KBM-7 (cell line): ENCODE results near the gene C1QTNF12.

Experiments used
- DNase-seq: peaks from one replicate; pipeline ENCODE4 v3.0.0-alpha.2; 2015
- in situ Hi-C: fragments of 300-500 bp; cut with MboI; formaldehyde crosslinking; loops from 2 replicates; pipeline ENCODE4 v1.14.3; 2020; ENCODE audit warnings: low sequenced_read_pairs, low pct_unique_long_range_greater_than_20kb, mixed read lengths

C1QTNF12 gene

DNA sequence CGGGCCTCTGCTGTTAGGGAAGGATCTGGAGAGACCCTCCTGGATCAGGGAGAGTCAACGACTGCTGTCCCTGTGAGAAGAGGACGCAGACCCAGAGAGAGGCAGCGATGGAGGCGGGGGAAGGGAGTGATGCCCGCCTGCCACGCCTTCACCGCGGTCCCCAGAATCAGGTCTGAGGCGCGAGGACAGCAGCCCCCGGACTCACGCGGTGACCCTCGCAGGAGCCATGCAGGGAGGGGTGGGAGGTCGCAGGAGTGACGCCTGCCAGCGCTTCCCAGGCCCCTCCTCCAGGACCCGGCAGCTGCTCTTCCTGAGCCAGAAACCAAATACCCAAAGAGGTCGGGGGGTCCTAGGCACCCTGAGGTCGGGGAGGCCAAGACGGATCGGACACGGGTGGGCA, 26.3 kb downstream of the C1QTNF12 start:
- in situ Hi-C loops: no loop called here
- DNase-seq: no peak

GRCh38 chr1:1219341-1219740, 27.2 kb downstream of the C1QTNF12 start:
- in situ Hi-C loops: no loop called here
- DNase-seq: no peak

GRCh38 chr1:1218524-1219200, 27.9 kb downstream of the C1QTNF12 start:
- DNase-seq: no peak
- in situ Hi-C loops: no loop called here

DNA sequence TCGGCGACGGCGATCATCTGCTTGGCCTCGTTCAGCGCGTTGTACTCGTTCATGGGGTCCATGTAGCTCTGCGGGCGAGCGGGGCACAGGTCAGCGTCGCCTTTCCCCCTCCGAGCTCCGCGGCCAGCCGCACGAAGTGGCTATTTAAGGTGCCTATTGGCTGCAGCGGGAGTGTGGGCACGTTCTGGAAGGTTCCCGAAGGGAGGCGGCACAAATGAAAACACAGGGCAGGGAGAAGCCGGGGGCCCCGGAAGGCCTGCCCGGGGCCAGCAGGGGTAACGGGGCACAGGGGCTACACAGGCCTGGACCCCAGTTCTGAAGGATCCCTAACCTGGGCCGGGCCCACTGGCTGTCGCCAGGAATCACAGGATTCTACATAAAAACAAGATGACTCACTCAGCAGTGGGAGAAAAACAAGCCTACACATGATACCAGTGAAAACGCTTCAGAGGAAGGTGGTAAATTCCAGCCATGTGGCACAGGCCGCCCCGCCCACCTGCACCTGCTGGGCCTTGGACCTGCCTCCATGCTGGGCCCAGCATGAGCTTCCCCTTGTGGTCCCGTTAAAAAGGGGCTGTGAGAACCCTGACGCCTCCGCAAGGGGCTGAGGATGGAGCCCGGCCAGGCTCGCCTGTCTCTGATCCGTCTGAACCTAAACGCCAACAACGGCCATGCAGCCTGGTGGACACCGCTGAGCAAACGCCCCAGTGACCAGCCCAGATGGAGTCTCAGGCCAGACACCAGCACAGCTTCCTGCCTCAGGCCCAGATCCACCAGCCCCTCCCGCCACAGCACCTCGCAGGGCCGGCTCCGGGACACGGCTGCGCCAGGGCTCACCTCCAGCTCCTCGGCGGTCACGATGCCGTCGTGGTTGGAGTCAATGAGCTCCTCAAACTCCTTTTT, 28.6 kb downstream of the C1QTNF12 start:
- in situ Hi-C loops: no loop called here
- no peak for DNase-seq

DNA sequence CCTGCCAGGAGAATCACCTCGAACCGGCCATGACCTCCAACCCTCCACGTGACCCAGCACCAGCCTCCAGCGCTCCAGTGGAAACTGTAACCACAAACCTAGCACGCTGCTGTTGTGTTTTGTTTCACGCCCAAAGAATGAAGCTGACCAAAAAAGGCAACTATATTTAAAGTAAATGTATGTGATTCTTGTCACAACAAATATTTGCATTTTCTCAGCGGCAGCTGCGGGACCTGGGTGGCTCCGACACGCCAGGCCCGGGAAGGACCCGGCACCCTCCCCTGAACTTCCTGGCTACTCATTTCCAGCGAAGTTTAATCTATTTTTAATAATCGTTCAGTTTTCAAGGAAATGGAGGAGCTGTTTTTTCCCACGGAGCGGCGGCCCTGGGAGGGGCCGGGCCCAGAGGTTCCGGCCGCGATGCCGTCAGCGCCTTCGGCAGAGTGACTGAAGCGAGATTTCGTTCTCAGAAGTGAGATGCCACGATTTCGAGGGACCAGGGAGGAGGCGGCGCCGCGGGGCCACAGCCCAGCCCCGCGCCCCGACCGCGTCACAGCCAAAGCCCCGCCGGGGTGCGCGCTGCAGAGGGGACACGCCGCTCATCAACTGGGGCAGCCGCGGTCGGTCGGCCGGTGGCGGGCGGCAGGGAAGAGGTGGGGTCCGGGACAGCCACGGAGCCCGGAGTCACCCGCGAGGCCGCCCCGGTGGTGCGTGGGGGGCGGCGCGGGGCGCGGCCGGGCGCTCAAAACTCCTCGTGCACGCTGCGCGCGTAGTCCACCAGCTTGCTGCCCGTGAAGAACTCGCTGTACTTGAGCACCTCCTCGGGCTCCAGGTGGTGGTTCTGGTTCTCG, 29.5 kb downstream of the C1QTNF12 start:
- no peak for DNase-seq
- in situ Hi-C loops: no loop called here

DNA sequence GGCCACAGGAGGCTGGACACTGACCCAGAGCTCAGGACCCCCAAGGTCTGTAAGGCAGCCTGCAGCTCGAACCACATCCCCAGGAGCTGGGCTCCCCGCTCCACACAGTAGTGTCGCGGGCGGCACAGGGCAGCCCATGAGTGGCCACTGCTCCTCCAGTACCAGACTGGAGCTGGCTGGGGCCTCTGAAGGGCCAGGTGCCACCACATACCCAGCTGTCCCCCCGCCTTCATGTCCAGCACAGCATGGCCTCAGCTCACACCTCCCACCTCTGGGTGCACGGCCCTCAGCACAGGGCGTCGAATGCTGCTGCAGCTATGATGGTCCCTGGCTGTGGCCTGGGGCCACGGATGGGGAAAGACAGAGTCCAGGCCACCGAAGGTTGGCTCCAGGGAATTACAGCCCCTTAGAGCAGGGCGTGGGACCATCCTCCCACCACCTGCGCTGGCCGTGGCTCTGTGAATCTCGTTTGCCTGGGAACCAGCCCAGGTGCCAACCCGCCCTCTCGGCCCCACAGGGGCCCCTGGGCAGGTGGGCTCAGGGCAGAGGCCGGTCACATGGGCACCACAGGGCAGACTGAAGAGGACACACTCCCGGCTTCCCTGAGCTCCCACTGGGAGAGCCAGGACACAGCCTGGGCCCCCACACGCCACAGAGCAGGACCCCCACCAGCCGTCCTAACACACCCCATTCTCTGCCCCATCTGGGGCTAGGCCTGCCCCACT, 30.5 kb downstream of the C1QTNF12 start:
- DNase-seq: no peak
- in situ Hi-C loops: no loop called here

GRCh38 chr1:1215080-1215676, 31.3 kb downstream of the C1QTNF12 start:
- DNase-seq: no peak
- in situ Hi-C loops: no loop called here

DNA sequence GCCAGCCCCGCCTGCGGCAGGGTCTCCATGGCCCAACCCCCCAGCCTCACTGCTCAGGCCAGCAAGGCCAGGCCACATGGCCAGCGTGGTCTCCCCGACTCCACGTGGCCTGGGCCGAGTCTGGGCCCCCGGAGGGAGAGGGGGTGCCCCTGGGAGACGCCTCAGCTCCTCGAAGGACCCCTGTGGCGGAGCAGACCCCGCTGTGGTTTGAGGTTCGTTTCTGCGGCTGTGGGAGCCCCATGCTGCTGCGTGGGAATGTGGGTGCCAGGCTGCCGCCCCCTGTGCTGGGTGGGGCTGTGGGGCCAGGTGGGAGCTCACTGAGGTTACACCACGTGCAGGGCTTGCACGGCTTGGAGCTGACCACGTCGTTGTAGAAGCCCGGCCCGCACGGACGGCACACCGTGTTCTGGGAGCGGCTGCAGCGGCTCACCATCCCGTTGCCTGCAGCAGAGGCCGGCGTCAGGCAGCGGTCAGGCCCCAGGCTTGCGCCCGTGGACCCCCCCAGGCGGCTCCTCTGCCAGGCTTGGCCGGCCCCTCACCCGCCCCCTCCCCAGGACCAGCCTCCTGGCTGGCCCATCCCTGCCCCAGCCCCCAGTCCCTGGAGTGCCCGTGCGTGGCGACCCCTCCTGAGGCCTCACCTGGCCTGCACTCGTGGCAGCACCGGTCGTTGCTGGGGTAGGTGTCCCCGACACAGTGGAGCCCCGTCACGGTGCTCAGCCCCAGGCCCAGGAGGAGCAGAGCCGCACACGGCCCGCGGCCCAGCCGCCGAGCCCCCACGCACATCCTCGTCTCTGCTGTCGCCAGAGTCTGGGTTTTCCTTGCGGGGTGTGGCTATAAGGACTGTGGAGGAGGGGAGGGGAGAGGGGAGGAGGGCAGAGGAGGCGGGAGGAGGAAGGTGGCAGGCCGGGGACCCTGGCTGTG, 32.9 kb downstream of the C1QTNF12 start, which contains the start of gene TNFRSF4:
TSS of gene TNFRSF4 (minus strand) at position 809 of the 921 bp plus-strand sequence. CDS start at position 783, 26 bp downstream.
- DNase-seq: peak; percentile 34
- in situ Hi-C loops: no loop called here

- in situ Hi-C loops: no loop called here
- peak; percentile 74 for DNase-seq
Observed at GRCh38 chr1:1212780-1213344, 33.7 kb downstream of the C1QTNF12 start.

GRCh38 chr1:1211541-1212441, 34.7 kb downstream of the C1QTNF12 start:
- DNase-seq: no peak
- in situ Hi-C loops: no loop called here

DNA sequence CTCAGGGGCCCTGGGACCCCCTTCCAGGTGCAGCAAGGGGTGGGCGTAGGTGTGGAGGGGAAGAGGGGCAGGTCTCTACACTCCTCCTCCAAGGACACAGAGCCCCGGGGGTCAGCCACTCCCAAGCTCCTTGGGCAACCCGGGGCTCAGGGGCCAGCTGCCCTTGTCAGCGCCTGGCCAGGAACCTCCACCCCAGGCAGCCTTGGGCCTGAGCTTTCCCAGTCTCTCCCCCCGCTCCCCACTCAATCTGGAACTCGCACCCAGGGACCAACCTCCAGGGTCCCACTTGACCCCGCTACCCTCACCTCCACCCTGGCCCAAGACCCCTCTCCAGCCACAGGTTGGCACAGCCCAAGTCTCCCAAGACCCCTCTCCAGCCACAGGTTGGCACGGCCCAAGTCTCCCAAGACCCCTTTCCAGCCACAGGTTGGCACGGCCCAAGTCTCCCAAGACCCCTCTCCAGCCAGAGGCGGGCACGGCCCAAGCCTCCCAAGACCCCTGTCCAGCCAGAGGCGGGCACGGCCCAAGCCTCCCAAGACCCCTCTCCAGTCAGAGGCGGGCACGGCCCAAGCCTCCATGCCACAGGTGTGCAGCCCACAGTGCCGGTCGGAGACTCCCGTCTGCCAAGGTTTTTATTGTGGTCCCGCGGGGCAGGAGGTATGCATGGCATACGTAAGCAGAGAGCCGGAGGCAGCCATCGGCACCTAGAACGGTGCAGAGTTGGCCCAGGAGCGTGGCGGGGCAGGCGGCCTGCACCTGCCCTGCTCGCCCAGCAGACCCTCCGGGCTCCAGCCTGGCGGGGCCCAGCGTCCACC, 35.6 kb downstream of the C1QTNF12 start:
- in situ Hi-C loops: no loop called here

GRCh38 chr1:1208713-1209433, 37.6 kb downstream of the C1QTNF12 start:
- in situ Hi-C loops: no loop called here
- peak; percentile 88 for DNase-seq

More for the DNA sequence above, 35.6 kb downstream of the C1QTNF12 start:
- DNase-seq: no peak

- DNase-seq: no peak
- in situ Hi-C loops: no loop called here
Observed at GRCh38 chr1:1207571-1207892, 39.0 kb downstream of the C1QTNF12 start.

GRCh38 chr1:1206966-1207531, 39.5 kb downstream of the C1QTNF12 start:
- in situ Hi-C loops: no loop called here
- DNase-seq: no peak
